Skeletal muscle cell (primary cell): ENCODE data around the gene DAPK3.
"Not testable (repeated sequence)": the region's sequence is repeated elsewhere in the genome, so short reads cannot be mapped to it uniquely, and the experiment has no call there.

Source experiments
- DNase-seq: peaks from one replicate; pipeline ENCODE4 v3.0.0-alpha.2; 2010; ENCODE audit warnings: low read depth
- H3K4me3 ChIP-seq: 2 replicates; pipeline ENCODE4 v1.5.1; 2011; ENCODE audit warnings: low read depth, mild to moderate bottlenecking, control low read depth, low read length, moderate library complexity

The DAPK3 gene

GRCh38 chr19:3963458-3964255, 7.2 kb downstream of the DAPK3 start:
- H3K4me3 ChIP-seq = no peak overlapping the region
- DNase-seq = no peak

GRCh38 chr19:3961007-3961406, 9.9 kb downstream of the DAPK3 start:
- no peak for DNase-seq
- H3K4me3 ChIP-seq = no peak overlapping the region

- DNase-seq = no peak
- no peak overlapping the region for H3K4me3 ChIP-seq
Observed at GRCh38 chr19:3959766-3960131, 11.2 kb downstream of the DAPK3 start.

- no peak overlapping the region for H3K4me3 ChIP-seq
- no peak for DNase-seq
Observed at GRCh38 chr19:3958836-3959765, 11.8 kb downstream of the DAPK3 start.

- no peak for DNase-seq
- H3K4me3 ChIP-seq = no peak overlapping the region
Observed at GRCh38 chr19:3955688-3956087, 15.2 kb downstream of the DAPK3 start.

- not testable (repeated sequence) for DNase-seq, H3K4me3 ChIP-seq
Observed at GRCh38 chr19:3955276-3955675, 15.6 kb downstream of the DAPK3 start.

- H3K4me3 ChIP-seq = no peak overlapping the region
- DNase-seq = no peak
Observed at GRCh38 chr19:3954107-3954506, 16.8 kb downstream of the DAPK3 start.

- DNase-seq = not testable (repeated sequence)
Observed at GRCh38 chr19:3952755-3953276, 18.1 kb downstream of the DAPK3 start.

GRCh38 chr19:3950871-3951861, 19.7 kb downstream of the DAPK3 start:
- H3K4me3 ChIP-seq = no peak overlapping the region
- peak; percentile 17 for DNase-seq

More at GRCh38 chr19:3952755-3953276, 18.1 kb downstream of the DAPK3 start:
- not testable (repeated sequence) for H3K4me3 ChIP-seq

- no peak overlapping the region for H3K4me3 ChIP-seq
- no peak for DNase-seq
Observed at GRCh38 chr19:3949997-3950859, 20.7 kb downstream of the DAPK3 start.

GRCh38 chr19:3949294-3949693, 21.6 kb downstream of the DAPK3 start:
- H3K4me3 ChIP-seq = no peak overlapping the region

GRCh38 chr19:3947316-3947933, 23.5 kb downstream of the DAPK3 start:
- DNase-seq, H3K4me3 ChIP-seq: not testable (repeated sequence)

More at GRCh38 chr19:3949294-3949693, 21.6 kb downstream of the DAPK3 start:
- DNase-seq = no peak

GRCh38 chr19:3945838-3946237, 25.1 kb downstream of the DAPK3 start:
- no peak overlapping the region for H3K4me3 ChIP-seq
- no peak for DNase-seq

GRCh38 chr19:3944018-3944721, 26.7 kb downstream of the DAPK3 start:
- DNase-seq = no peak

GRCh38 chr19:3942790-3943409, 28.0 kb downstream of the DAPK3 start:
- DNase-seq = no peak
- H3K4me3 ChIP-seq = no peak overlapping the region

More at GRCh38 chr19:3944018-3944721, 26.7 kb downstream of the DAPK3 start:
- H3K4me3 ChIP-seq = no peak overlapping the region

GRCh38 chr19:3938300-3938950, 32.5 kb downstream of the DAPK3 start:
- DNase-seq, H3K4me3 ChIP-seq: not testable (repeated sequence)
